ENCODE measurements around the gene MAP1LC3C. TPM values are rescaled to one million over a fixed set of nuclear protein-coding genes. Genes with fewer than 3 reads are reported as not detected.
A peak's percentile ranks its signal among the peaks of the same experiment; 100 is the strongest.

The MAP1LC3C gene
- total and polyA plus RNA-seq, 9 of the 15 experiments (the other 6 are each of a cell fraction or from before 2014, with no cell fraction given), result not detected

DNA sequence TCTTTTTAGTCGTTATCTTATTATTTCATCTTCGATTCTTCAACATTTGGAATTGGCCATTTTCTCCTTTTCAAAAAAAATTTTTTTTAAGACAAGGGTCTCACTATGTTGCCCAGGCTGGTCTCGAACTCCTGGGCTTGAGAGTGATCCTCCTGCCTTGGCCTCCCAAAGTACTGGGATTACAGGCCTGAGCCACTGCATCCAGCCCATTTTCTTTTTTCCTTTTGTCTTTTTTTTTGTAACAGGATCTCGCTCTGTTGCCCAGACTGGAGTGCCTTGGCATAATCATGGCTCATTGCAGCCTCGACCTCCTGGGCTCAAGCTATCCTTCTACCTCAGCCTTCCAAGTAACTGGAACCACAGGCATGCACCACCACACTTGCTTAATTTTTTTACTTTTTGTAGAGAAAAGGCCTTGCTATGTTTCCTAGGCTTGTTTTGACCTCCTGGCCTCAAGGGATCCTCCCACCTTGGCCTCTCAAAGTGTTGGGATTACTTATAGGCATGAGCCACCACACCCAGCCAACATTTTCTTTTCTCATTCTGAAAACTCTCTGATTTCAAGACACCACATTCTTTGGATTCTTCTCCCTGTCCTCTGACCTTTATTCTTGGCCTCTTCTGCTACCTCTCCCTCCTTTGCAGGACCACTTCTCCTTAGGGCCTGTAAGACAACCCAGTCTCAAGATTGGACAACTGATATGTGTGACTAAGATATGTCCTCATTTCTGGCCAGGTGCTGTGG, 6.0 kb upstream of the MAP1LC3C start:
- no peaks in the 10 kb centered on the region for H3K36me3 ChIP-seq (ENCODE audit: control insufficient read depth, insufficient read depth, low read length)
- peaks cover 14 to 36% of the 10 kb centered on the region in 2 experiments for H3K27me3 ChIP-seq (ENCODE audit: control insufficient read depth in 2 of 2, insufficient read depth in 2 of 2, low read length in 2 of 2)
- no peaks in the 10 kb centered on the region for H3K9me3 ChIP-seq (replicated peaks; ENCODE audit: control insufficient read depth, insufficient read depth, low read depth, low read length)
- H3K79me2 ChIP-seq (ENCODE audit: control insufficient read depth, insufficient read depth, low read length), result no peaks in the 10 kb centered on the region
- DNase-seq (ENCODE audit: extremely low read depth in 1 of 4, low spot score in 3 of 4) (no peak), ATAC-seq (no peak), FAIRE-seq (no peak)
- ChIA-PET POLR2A (no interaction called here), CTCF (ENCODE audit: low intra/inter-chr PET ratio) (no interaction called here)
- no peak overlapping the region for H3K4me3 ChIP-seq
- H3K27ac ChIP-seq (ENCODE audit: extremely low read depth, low read depth, low read length), result no peak overlapping the region
- TF ChIP-seq ZNF668 (CRISPR knock-in tag; IDR thresholded peaks at IDR 0.05), result no peak
- peak; percentile 64; the same call in 1 of the 2 replicates for TF ChIP-seq ZNF121 (CRISPR knock-in tag; conservative IDR thresholded peaks at IDR 0.05)
- H3K4me1 ChIP-seq (replicated peaks in 1 of 2; ENCODE audit: control insufficient read depth in 2 of 2, insufficient read depth in 2 of 2, low read length in 2 of 2), result no peaks in the 10 kb centered on the region
- no peaks in the 10 kb centered on the region for H3K9me1 ChIP-seq (ENCODE audit: control insufficient read depth, insufficient read depth, low read length)
- H3K9ac ChIP-seq (ENCODE audit: insufficient read depth in 1 of 2, low read depth in 2 of 2, low read length in 2 of 2), result no peak overlapping the region
- H3K4me2 ChIP-seq (ENCODE audit: insufficient read depth, low read length), result no peak overlapping the region
- intact Hi-C loops (cut with micrococcal nuclease), result no loop called here
- 2% methylated on average over 5 of the region's 5 CpGs for WGBS (ENCODE audit: insufficient coverage, low coverage, missing lambda C conversion rate)
- H2AFZ ChIP-seq (ENCODE audit: low read depth, low read length), result no peak overlapping the region
- H4K20me1 ChIP-seq (replicated peaks; ENCODE audit: control insufficient read depth, insufficient read depth, low read length), result no peaks in the 10 kb centered on the region
- in situ Hi-C loops (cut with MboI), result loop anchor here (25.0 kb wide), 1 partner anchor 1268 kb away; no protein-coding TSS in a partner anchor
- BruUV-seq (replicated peaks), result no TSS peak

DNA sequence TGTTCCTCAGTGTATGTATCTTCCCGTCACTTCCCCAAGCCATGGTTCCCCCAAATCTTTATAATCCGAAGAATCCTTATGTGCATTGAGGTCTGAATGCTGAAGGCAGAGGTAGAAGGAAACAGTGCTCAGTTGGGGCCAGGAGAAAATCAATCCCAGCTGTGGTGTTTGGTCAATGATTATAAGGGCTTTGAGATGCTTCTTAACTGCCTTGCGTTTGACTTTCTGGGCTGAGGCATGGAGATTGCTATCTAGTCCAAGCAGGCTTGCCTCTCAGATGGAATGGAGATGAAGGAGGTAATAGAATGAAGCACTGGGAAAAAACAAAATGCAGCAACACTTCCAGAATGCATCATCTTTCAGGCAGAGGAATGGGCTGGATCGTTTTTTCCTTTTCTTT, 3.6 kb upstream of the MAP1LC3C start:
- peaks cover 17 to 35% of the 10 kb centered on the region in 2 experiments for H3K27me3 ChIP-seq (ENCODE audit: control insufficient read depth in 2 of 2, insufficient read depth in 2 of 2, low read length in 2 of 2)
- no peak for FAIRE-seq
- CTCF ChIA-PET (ENCODE audit: low intra/inter-chr PET ratio), result no interaction called here
- ATAC-seq, result no peak
- H3K36me3 ChIP-seq (ENCODE audit: control insufficient read depth, insufficient read depth, low read length), result no peaks in the 10 kb centered on the region
- 1% methylated on average over 4 of the region's 4 CpGs for WGBS (ENCODE audit: insufficient coverage, low coverage, missing lambda C conversion rate)
- no peak overlapping the region for H3K4me3 ChIP-seq
- peaks cover 0 to 4% of the 10 kb centered on the region in 2 experiments; a peak in 1 of 5 replicates for H3K4me1 ChIP-seq (replicated peaks in 1 of 2; ENCODE audit: control insufficient read depth in 2 of 2, insufficient read depth in 2 of 2, low read length in 2 of 2)
- no peaks in the 10 kb centered on the region for H4K20me1 ChIP-seq (replicated peaks; ENCODE audit: control insufficient read depth, insufficient read depth, low read length)
- no peak overlapping the region for H2AFZ ChIP-seq (ENCODE audit: low read depth, low read length)
- intact Hi-C loops (cut with micrococcal nuclease) (no loop called here), in situ Hi-C loops (cut with MboI) (loop anchor here (25.0 kb wide), 1 partner anchor 1265 kb away; no protein-coding TSS in a partner anchor)
- POLR2A ChIA-PET, result no interaction called here
- no peak for DNase-seq (ENCODE audit: extremely low read depth in 1 of 4, low spot score in 3 of 4)
- no TSS peak for BruUV-seq (replicated peaks)
- H3K9ac ChIP-seq (ENCODE audit: insufficient read depth in 1 of 2, low read depth in 2 of 2, low read length in 2 of 2), result no peak overlapping the region
- H3K79me2 ChIP-seq (ENCODE audit: control insufficient read depth, insufficient read depth, low read length), result no peaks in the 10 kb centered on the region
- H3K9me1 ChIP-seq (ENCODE audit: control insufficient read depth, insufficient read depth, low read length), result no peaks in the 10 kb centered on the region
- no peak overlapping the region for H3K4me2 ChIP-seq (ENCODE audit: insufficient read depth, low read length)
- H3K27ac ChIP-seq (ENCODE audit: extremely low read depth, low read depth, low read length), result no peak overlapping the region
- TF ChIP-seq ZFX (CRISPR knock-in tag; IDR thresholded peaks at IDR 0.05), result no peak
- no peak for TF ChIP-seq ZNF140 (CRISPR knock-in tag; IDR thresholded peaks at IDR 0.05)
- no peak for TF ChIP-seq SIX5 (IDR thresholded peaks at IDR 0.05; ENCODE audit: borderline replicate concordance in 1 of 2, insufficient read depth in 1 of 2, low read depth in 1 of 2, low read length in 2 of 2)
- TF ChIP-seq CSDE1 (IDR thresholded peaks at IDR 0.05), result no peak
- no peak for TF ChIP-seq TRIM24 (IDR thresholded peaks at IDR 0.05)
- TF ChIP-seq ZBTB7A (IDR thresholded peaks at IDR 0.05; ENCODE audit: borderline replicate concordance, control insufficient read depth, low read depth, low read length), result no peak
- no peak for TF ChIP-seq GABPB1 (CRISPR knock-in tag; IDR thresholded peaks at IDR 0.05)
- TF ChIP-seq ZNF165 (CRISPR knock-in tag; IDR thresholded peaks at IDR 0.05; ENCODE audit: borderline replicate concordance), result no peak
- no peak for TF ChIP-seq SIN3B (IDR thresholded peaks at IDR 0.05; ENCODE audit: low read depth)
- no peaks in the 10 kb centered on the region for H3K9me3 ChIP-seq (replicated peaks; ENCODE audit: control insufficient read depth, insufficient read depth, low read depth, low read length)
